Fibroblast of skin of scalp (primary cell): Measurements from ENCODE around the gene PALM3.

Source experiments
- DNase-seq: peaks from one replicate; pipeline ENCODE4 v3.0.0-alpha.2; 2013

The PALM3 gene

GRCh38 chr19:14089412-14089661 lies 27.5 kb upstream of the PALM3 start:
- no peak for DNase-seq

- no peak for DNase-seq
These were observed 26.9 kb upstream of the PALM3 start for GRCh38 chr19:14088634-14089411.

- DNase-seq = no peak
These were observed 24.2 kb upstream of the PALM3 start for GRCh38 chr19:14086098-14086497.

GRCh38 chr19:14085309-14085995 lies 23.6 kb upstream of the PALM3 start, which contains the start of gene C19orf67:
TSS of gene C19orf67 (minus strand) at chr19:14085783. CDS start at chr19:14085627, 156 bp downstream.
- no peak for DNase-seq

GRCh38 chr19:14082675-14082960 lies 20.7 kb upstream of the PALM3 start:
- no peak for DNase-seq

GRCh38 chr19:14081797-14082674 lies 20.2 kb upstream of the PALM3 start:
- no peak for DNase-seq

- peak; percentile 100 for DNase-seq
These were observed 19.3 kb upstream of the PALM3 start for GRCh38 chr19:14080887-14081796.

GRCh38 chr19:14078411-14078810 lies 16.5 kb upstream of the PALM3 start:
- no peak for DNase-seq

- DNase-seq = no peak
These were observed 12.3 kb upstream of the PALM3 start for GRCh38 chr19:14073925-14074838.

- DNase-seq = peak; percentile 74
These were observed 11.5 kb upstream of the PALM3 start for GRCh38 chr19:14073261-14073924.

- no peak for DNase-seq
These were observed 10.8 kb upstream of the PALM3 start, which contains the start of gene MISP3 for GRCh38 chr19:14072535-14073260. TSS of gene MISP3 (plus strand) at chr19:14072786. CDS start at chr19:14073310, 524 bp downstream.

GRCh38 chr19:14070268-14071050 lies 8.6 kb upstream of the PALM3 start:
- DNase-seq = no peak

- no peak for DNase-seq
These were observed 4.3 kb upstream of the PALM3 start for GRCh38 chr19:14066134-14066533.

- DNase-seq = no peak
These were observed 1.2 kb upstream of the PALM3 start for GRCh38 chr19:14063105-14063504.

- DNase-seq = no peak
These were observed 631 bp upstream of the PALM3 start for GRCh38 chr19:14062558-14062855.

- no peak for DNase-seq
These were observed 661 bp downstream of the PALM3 start for GRCh38 chr19:14061081-14061749.

GRCh38 chr19:14059652-14060155 lies 2.2 kb downstream of the PALM3 start:
- no peak for DNase-seq

GRCh38 chr19:14059093-14059480 lies 2.8 kb downstream of the PALM3 start:
- DNase-seq = no peak
